ENCODE data around the gene IL20. TPM values are rescaled to one million over a fixed set of nuclear protein-coding genes. Genes with fewer than 3 reads are reported as not detected.

The IL20 gene
- total RNA-seq = 0.29 and 0.44 TPM in 2 replicates

GRCh38 chr1:206864939-206865671 is at the start of gene IL20:
Gene IL20 (plus strand): TSS chr1:206865623. CDS start chr1:206865853, 230 bp downstream.

GRCh38 chr1:206897175-206897574 is 31.8 kb downstream of the IL20 start, which contains the start of gene IL24:
Gene IL24 (plus strand): TSS chr1:206897443. CDS start chr1:206897833, 390 bp downstream.

Other genes starting within 250 kb of the IL20 start
- gene DYRK3, start 230.1 kb upstream of the IL20 start, total RNA-seq = 41.4 and 62.4 TPM in 2 replicates
- 65.9 and 76.2 TPM in 2 replicates for gene MAPKAPK2, start 180.7 kb upstream of the IL20 start, total RNA-seq
- gene IL19, start 94.8 kb upstream of the IL20 start, total RNA-seq = 0.14 and 1.8 TPM in 2 replicates
- 0.22 and 0.86 TPM in 2 replicates for gene IL10, start 93.1 kb upstream of the IL20 start, total RNA-seq
- gene IL24, start 31.8 kb downstream of the IL20 start, total RNA-seq = 164 and 175 TPM in 2 replicates
- 4.3 and 7.7 TPM in 2 replicates for gene FCMR, start 56.3 kb downstream of the IL20 start, total RNA-seq
- gene PIGR, start 80.8 kb downstream of the IL20 start, total RNA-seq = not detected in 2 replicates
- not detected in 2 replicates for gene FCAMR, start 104.8 kb downstream of the IL20 start, total RNA-seq
- 0.14 TPM in 1 of 2 replicates, not detected in the other for gene C1orf116, start 167.1 kb downstream of the IL20 start, total RNA-seq
- 6.1 and 13.5 TPM in 2 replicates for gene YOD1, start 185.6 kb downstream of the IL20 start, total RNA-seq
- gene PFKFB2, start 187.7 kb downstream of the IL20 start, total RNA-seq = 5.3 and 7.4 TPM in 2 replicates
- 0.72 and 2.4 TPM in 2 replicates for gene C4BPB, start 223.2 kb downstream of the IL20 start, total RNA-seq
- not detected in 2 replicates for gene C4BPA, start 238.6 kb downstream of the IL20 start, total RNA-seq